ENCODE data around the gene ACP1.

Gene ACP1

GRCh38 chr2:255195-255594 is 9.6 kb upstream of the ACP1 start:
- no peak for DNase-seq (ENCODE audit: low spot score)

- no peak for DNase-seq (ENCODE audit: low spot score)
Measured at GRCh38 chr2:256094-256493, 8.7 kb upstream of the ACP1 start.

GRCh38 chr2:257429-257828 is 7.3 kb upstream of the ACP1 start:
- no peak for DNase-seq (ENCODE audit: low spot score)

GRCh38 chr2:257842-258241 is 6.9 kb upstream of the ACP1 start:
- DNase-seq (ENCODE audit: low spot score) = no peak

- DNase-seq (ENCODE audit: low spot score) = no peak
Measured at GRCh38 chr2:258933-259332, 5.8 kb upstream of the ACP1 start.

GRCh38 chr2:259789-260331 is 4.9 kb upstream of the ACP1 start:
- no peak for DNase-seq (ENCODE audit: low spot score)

GRCh38 chr2:260507-261161 is 4.1 kb upstream of the ACP1 start:
- DNase-seq (ENCODE audit: low spot score) = no peak

- DNase-seq (ENCODE audit: low spot score) = no peak
Measured at GRCh38 chr2:262117-262516, 2.6 kb upstream of the ACP1 start.

GRCh38 chr2:263022-263738 is 1.6 kb upstream of the ACP1 start:
- no peak for DNase-seq (ENCODE audit: low spot score)

- no peak for DNase-seq (ENCODE audit: low spot score)
Measured at GRCh38 chr2:263774-264492, 814 bp upstream of the ACP1 start, which contains the start of gene SH3YL1. SH3YL1 (minus strand) TSS chr2:264032; CDS start chr2:263984, 48 bp downstream.

- DNase-seq (ENCODE audit: low spot score) = no peak
Measured at GRCh38 chr2:268323-268722, 3.6 kb downstream of the ACP1 start.

GRCh38 chr2:269356-270030 is 4.7 kb downstream of the ACP1 start:
- DNase-seq (ENCODE audit: low spot score) = no peak

GRCh38 chr2:270861-271260 is 6.1 kb downstream of the ACP1 start:
- no peak for DNase-seq (ENCODE audit: low spot score)

- no peak for DNase-seq (ENCODE audit: low spot score)
Measured at GRCh38 chr2:271917-272316, 7.2 kb downstream of the ACP1 start.

- no peak for DNase-seq (ENCODE audit: low spot score)
Measured at GRCh38 chr2:273333-273732, 8.6 kb downstream of the ACP1 start.

GRCh38 chr2:274503-274902 is 9.8 kb downstream of the ACP1 start:
- no peak for DNase-seq (ENCODE audit: low spot score)

- DNase-seq (ENCODE audit: low spot score) = no peak
Measured at GRCh38 chr2:275466-275865, 10.7 kb downstream of the ACP1 start.

GRCh38 chr2:278312-278926 is 13.7 kb downstream of the ACP1 start:
- DNase-seq (ENCODE audit: low spot score) = no peak

GRCh38 chr2:278927-279320 is 14.2 kb downstream of the ACP1 start:
- DNase-seq (ENCODE audit: low spot score) = no peak

GRCh38 chr2:279366-279765 is 14.6 kb downstream of the ACP1 start:
- no peak for DNase-seq (ENCODE audit: low spot score)

GRCh38 chr2:279956-280649 is 15.4 kb downstream of the ACP1 start:
- DNase-seq (ENCODE audit: low spot score) = no peak

Data from left forelimb (tissue), 1 donor.